IPS-NIHi7 (cell line): Measurements from ENCODE around the gene ZNF264.
"Not testable (repeated sequence)": the region's sequence is repeated elsewhere in the genome, so short reads cannot be mapped to it uniquely, and the experiment has no call there.

Source experiments
- DNase-seq: peaks from one replicate; pipeline ENCODE4 v3.0.0; 2012; ENCODE audit warnings: mixed read lengths; ENCODE audit errors: extremely low spot score

The ZNF264 gene

DNA sequence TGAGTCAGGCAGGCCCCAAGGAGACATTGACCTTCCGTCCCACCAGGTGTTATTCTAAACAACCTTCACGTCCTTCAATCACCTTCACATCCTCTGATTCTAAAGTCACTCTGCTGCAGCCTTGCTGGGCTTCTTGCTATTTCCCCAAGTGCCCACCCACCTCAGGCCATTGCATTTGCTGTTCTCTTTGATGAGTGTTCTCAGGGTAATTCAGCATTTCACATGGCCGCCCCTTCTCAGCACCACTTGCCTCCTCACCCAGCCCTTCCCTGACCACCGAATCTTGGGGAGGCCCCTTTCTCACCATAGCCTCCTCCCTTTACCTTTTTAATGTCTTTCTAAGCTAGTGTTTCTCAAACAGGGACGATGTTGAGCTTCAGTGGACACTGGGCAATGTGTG is 53.8 kb downstream of the ZNF264 start:
- no peak for DNase-seq

DNA sequence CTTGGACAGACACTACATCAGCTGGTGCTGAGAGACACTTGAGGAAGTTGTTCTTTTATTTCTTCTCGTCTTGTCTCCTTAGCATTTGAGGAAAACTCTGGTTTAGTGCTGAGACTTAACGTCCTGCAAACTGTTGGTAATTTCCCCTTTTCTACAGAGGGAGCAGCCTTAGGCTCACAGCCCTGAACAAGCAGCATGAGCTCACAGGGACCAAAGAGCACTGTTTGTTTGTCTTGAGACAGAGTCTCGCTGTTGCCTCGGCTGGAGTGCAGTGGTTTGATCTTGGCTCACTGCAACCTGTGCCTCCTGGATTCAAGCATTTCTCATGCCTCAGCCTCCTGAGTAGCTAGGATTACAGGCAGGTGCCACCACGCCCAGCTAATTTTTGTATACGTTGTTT is 54.7 kb downstream of the ZNF264 start:
- no peak for DNase-seq

DNA sequence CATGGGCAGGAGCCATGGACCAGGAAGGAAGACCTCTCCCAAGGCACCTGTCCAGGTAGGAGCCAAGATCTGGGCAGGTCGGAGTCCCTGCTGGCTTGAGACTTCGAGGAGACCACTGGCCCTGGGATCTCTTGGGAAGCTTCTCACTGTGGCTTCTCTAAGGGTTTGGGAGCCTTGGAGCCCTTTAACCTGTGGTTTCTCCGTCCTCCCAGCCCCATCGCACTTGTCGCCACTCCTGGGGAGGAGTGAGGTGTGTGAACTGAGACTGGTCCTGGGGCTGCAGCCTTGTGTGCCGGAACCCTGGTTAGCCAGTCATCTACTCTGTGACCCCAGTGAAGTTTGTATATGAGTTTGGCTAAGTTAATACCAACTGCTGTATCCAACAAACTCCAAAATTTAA is 57.3 kb downstream of the ZNF264 start:
- no peak for DNase-seq

DNA sequence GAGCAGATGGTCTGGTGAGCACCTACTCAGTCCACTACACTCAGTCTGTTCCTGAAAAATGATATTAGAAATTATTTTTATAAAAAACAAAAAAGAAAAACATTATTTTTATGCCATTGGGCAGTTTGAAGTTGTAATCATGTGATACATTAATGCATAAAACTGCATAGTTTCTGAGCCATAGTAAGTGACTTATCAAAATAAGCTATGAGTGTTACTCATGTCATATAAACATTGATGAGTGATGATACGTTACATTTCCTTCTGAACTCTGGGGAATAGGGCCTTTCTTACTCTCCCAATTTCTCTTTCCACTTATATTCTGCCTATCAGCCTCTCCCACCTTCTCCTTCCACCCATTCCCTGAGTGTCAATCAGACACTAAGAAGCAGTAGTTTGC is 58.0 kb downstream of the ZNF264 start:
- no peak for DNase-seq

DNA sequence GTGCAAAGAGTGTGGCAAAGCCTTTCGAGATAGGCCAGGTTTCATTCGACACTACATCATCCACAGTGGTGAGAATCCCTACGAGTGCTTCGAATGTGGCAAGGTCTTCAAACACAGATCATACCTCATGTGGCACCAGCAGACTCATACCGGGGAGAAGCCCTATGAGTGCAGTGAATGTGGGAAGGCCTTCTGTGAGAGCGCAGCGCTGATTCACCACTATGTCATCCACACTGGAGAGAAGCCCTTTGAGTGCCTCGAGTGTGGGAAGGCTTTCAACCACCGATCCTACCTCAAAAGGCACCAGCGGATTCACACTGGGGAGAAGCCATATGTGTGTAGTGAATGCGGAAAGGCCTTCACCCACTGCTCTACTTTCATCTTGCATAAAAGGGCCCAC is 62.5 kb downstream of the ZNF264 start:
- DNase-seq = not testable (repeated sequence)

DNA sequence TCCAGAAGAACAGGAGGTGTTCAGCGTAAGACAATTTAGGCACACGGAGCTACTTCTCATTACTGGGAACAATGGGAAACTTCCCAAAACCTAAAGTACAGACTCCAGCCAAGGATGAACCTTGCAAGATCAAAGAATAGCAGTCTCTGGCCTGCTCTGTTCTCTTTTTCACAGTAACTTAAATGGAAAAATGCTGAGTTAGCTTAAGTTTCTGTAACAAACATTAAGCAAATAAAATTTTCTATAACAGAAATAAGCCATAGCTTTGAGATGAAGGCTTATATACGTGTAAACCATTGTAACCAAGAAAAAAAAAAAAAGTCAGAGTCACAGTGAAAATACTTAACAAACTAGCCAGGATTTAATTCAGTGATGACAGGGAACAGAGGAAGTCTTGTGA is 70.7 kb downstream of the ZNF264 start:
- no peak for DNase-seq

DNA sequence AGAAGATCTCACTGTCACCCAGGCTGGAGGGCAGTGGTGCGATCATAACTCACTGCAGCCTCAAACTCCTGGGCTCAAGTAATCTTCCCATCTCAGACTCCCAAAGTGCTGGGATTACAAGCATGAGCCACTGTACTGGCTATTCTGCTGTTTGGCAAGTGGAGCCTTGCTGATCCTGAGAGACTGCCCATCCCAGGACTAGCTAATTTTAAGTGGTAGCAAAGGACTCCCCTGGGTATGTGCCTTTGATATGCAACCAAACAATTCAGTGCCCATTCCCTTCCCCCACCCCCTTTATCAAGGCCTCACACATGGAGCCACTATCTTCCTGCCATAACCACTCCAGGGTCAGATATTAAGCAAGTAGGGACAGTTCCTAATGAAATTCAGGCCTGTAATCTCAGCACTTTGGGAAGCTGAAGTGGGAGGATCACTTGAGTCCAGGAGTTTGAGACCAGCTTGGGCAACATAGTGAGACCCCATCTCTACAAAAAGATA is 72.0 kb downstream of the ZNF264 start:
- DNase-seq = no peak

DNA sequence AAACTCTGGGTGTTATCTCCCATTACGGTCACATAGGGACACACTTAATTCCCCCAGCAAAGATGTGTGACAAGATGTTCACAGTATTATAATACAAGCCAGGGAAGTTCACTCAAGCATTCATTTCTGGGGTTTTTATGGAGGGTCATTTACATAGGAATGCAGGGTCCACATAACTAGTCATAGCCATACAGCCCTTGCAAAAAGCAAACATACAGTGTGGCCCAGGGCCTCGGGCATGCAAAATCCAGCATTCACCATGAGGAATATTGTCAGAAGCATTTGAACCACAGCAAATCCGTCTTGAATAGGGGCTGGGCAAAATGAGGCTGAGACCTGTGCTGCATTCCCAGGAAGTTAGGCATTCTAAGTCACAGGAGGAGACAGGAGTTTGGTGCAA is 76.0 kb downstream of the ZNF264 start:
- no peak for DNase-seq

DNA sequence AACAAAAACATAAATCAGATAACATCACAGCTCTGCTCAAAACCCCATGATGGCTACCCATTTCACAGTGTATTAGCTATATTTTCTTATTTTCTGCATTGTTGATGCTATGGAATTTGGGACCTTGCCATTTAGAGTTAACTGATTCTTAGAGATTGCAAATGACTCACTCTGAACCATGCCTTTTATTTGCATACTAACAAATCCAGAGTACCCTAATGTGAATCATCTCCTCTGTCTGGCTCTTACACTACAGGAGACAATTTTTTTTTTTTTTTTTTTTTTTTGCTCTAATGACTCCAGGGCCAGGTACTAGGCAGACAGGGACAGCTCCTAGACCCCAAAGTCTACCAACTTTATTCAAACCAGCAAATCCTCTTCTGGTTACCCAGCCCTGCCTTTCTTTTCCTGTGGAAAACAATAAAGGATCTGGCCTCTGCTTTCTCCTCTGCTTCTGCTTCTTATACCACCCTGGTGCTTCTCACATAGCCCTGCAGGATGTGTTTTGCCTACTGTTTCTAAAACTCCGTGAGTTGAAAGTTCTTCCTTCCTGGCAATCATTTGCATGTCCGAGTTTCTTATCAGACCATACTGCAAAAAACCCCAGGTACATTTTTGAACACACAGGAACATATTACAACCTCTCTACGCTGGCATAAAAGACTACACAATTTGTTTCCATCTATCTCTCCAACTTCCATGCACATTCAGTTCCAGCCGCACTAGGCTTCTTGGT is 78.4 kb downstream of the ZNF264 start:
- DNase-seq = no peak

DNA sequence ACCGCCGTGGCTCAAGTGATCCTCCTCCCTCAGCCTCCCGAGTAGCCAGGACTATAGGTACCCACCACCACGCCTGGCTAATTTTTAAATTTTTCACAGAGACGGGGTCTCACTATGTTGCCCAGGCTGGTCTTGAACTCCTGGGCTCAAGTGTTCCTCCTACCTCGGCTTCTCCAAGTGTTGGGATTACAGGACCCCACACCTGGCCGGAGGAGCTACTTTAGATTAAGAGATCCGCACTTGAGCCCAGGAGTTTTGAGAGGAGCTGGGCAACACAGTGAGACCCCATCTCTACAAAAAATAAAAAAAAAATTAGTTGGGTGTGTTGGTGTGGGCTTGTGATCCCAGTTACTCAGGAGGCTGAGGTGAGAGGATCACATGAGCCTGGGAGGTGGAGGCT is 80.0 kb downstream of the ZNF264 start:
- no peak for DNase-seq
